PC-3 (cell line): Measurements from ENCODE around the gene AHDC1. TPM values are rescaled to one million over a fixed set of nuclear protein-coding genes. Genes with fewer than 3 reads are reported as not detected.
"Not testable (repeated sequence)": the region's sequence is repeated elsewhere in the genome, so short reads cannot be mapped to it uniquely, and the experiment has no call there.

Experiments used
- ATAC-seq: fragments of 200-7000 bp; cut with Tn5 transposase; 2 replicates; pipeline ENCODE4 v1.9.1; 2020; ENCODE audit warnings: mild to moderate bottlenecking, moderate library complexity
- BruUV-seq: library from RNA; stranded (reverse); fragments of 400-500 nt; replicated peaks from 2 replicates; lab custom pipeline; 2021; lab: Mats Ljungman, UMichigan
- CTCF ChIA-PET: fragments of 300-600 bp; sonication (Branson Sonifier 250); formaldehyde crosslinking; loops from one replicate; lab custom pipeline; 2022; ENCODE audit warnings: antibody characterized with exemption; lab: Charles Lee
- POLR2A ChIA-PET: fragments of 300-600 bp; sonication (Branson Sonifier 250); formaldehyde crosslinking; loops from one replicate; lab custom pipeline; 2022; ENCODE audit warnings: antibody characterized with exemption; ENCODE audit not compliant: unreplicated experiment; lab: Charles Lee
- DNase-seq: peaks from one replicate; pipeline ENCODE4 v3.0.0-alpha.2; 2015
- H2AFZ ChIP-seq: fragments of 300-600 bp; sonication (generic); 2 replicates; pipeline ENCODE4 v1.6.0; 2016; ENCODE audit warnings: antibody characterized with exemption, low read length
- H3F3A ChIP-seq: fragments of 300-600 bp; sonication (generic); one replicate; pipeline ENCODE4 v1.6.0; 2017; ENCODE audit warnings: antibody characterized with exemption, low read length, control low read depth, mild to moderate bottlenecking; ENCODE audit not compliant: unreplicated experiment
- H3K27ac ChIP-seq: fragments of 300-600 bp; sonication (generic); 2 replicates; pipeline ENCODE4 v1.5.1; 2016; ENCODE audit warnings: mild to moderate bottlenecking, low read length
- H3K27me3 ChIP-seq: fragments of 300-600 bp; sonication (generic); 2 replicates; pipeline ENCODE4 v1.6.1; 2016; ENCODE audit warnings: low read length, mixed read lengths
- H3K36me3 ChIP-seq: fragments of 300-600 bp; sonication (generic); 2 replicates; pipeline ENCODE4 v1.6.1; 2016; ENCODE audit warnings: low read depth, mixed run types, low read length, mixed read lengths
- H3K4me1 ChIP-seq: fragments of 300-600 bp; sonication (generic); 2 replicates; pipeline ENCODE4 v1.5.1; 2016; ENCODE audit warnings: low read length; ENCODE audit not compliant: insufficient read depth
- H3K4me2 ChIP-seq: fragments of 300-600 bp; sonication (generic); 2 replicates; pipeline ENCODE4 v1.6.0; 2016; ENCODE audit warnings: low read length
- H3K4me3 ChIP-seq: fragments of 300-600 bp; sonication (generic); 2 replicates; pipeline ENCODE4 v1.5.1; 2016; ENCODE audit warnings: mild to moderate bottlenecking, low read length, mixed read lengths
- H3K79me2 ChIP-seq: fragments of 300-600 bp; sonication (generic); 2 replicates; pipeline ENCODE4 v1.6.1; 2017; ENCODE audit warnings: low read length, mixed read lengths
- H3K9ac ChIP-seq: fragments of 300-600 bp; sonication (generic); 2 replicates; pipeline ENCODE4 v1.6.0; 2016; ENCODE audit warnings: mild to moderate bottlenecking, low read length
- H3K9me2 ChIP-seq: fragments of 300-600 bp; sonication (generic); replicated peaks from 2 replicates; pipeline ENCODE4 v1.6.1; 2016; ENCODE audit warnings: mixed run types, low read length, mixed read lengths
- H3K9me3 ChIP-seq: fragments of 300-600 bp; sonication (generic); 2 replicates; pipeline ENCODE4 v1.6.1; 2016; ENCODE audit warnings: low read length, mixed read lengths
- H4K20me1 ChIP-seq: fragments of 300-600 bp; sonication (generic); 2 replicates; pipeline ENCODE4 v1.6.1; 2016; ENCODE audit warnings: low read length, mixed read lengths
- EZH2 ChIP-seq: fragments of 300-600 bp; sonication (generic); IDR thresholded peaks from one replicate; pipeline ENCODE4 v1.6.1; 2017; ENCODE audit warnings: antibody characterized with exemption, mild to moderate bottlenecking, low read length; ENCODE audit not compliant: unreplicated experiment
- EZH2phosphoT487 ChIP-seq: fragments of 300-600 bp; sonication (generic); IDR thresholded peaks from 2 replicates; pipeline ENCODE4 v1.6.1; 2018; ENCODE audit warnings: mild to moderate bottlenecking, antibody characterized with exemption, low read length, borderline replicate concordance
- intact Hi-C: fragments of 100-400 bp; cut with micrococcal nuclease; formaldehyde crosslinking; loops from 2 replicates; pipeline ENCODE4 v1.9.0; 2023
- total RNA-seq: library from RNA; depleted of rRNA; stranded (reverse); fragments of >200 nt; gene quantifications from 2 replicates; pipeline ENCODE4 v1.2.3, GENCODE V29; 2014
- TF ChIP-seq, protein P1 (sequence below): fragments of 300-600 bp; sonication (generic); conservative IDR thresholded peaks from 2 replicates; pipeline ENCODE4 v1.5.1; 2017; ENCODE audit warnings: antibody characterized with exemption, low read depth, mild to moderate bottlenecking, low read length

The AHDC1 gene
- total RNA-seq, 1 experiment from 2014 or later = 15.2 TPM

- DNase-seq (peak; percentile 98), ATAC-seq (peak; percentile 45)
- peak overlapping the region; percentile 74 for H3K4me2 ChIP-seq
- H2AFZ ChIP-seq = no peak overlapping the region
- intact Hi-C loops = loop anchor here (1.0 kb wide), 1 partner anchor 17 kb away; no protein-coding TSS in a partner anchor
- H3K79me2 ChIP-seq = peaks cover 35% of the 10 kb centered on the region
- H3K27ac ChIP-seq = peak overlapping the region; percentile 100
- no peaks in the 10 kb centered on the region for H3K9me2 ChIP-seq
- BruUV-seq = TSS peak; percentile 90
- CTCF ChIA-PET = interaction anchor here (0.8 to 0.9 kb wide), 2 partner anchors 17 to 124 kb away, joined by 4 to 12 read pairs; no protein-coding TSS in a partner anchor
- 0 out of 2 replicates have a peak, but pooled peaks cover 4% of the 10 kb centered on the region for H3K36me3 ChIP-seq
- H3F3A ChIP-seq = peaks cover 21% of the 10 kb centered on the region
- no peaks in the 10 kb centered on the region for H3K9me3 ChIP-seq
- no peaks in the 10 kb centered on the region for H3K27me3 ChIP-seq
- peaks cover 79% of the 10 kb centered on the region for H3K4me1 ChIP-seq
- TF ChIP-seq, protein P1, sequence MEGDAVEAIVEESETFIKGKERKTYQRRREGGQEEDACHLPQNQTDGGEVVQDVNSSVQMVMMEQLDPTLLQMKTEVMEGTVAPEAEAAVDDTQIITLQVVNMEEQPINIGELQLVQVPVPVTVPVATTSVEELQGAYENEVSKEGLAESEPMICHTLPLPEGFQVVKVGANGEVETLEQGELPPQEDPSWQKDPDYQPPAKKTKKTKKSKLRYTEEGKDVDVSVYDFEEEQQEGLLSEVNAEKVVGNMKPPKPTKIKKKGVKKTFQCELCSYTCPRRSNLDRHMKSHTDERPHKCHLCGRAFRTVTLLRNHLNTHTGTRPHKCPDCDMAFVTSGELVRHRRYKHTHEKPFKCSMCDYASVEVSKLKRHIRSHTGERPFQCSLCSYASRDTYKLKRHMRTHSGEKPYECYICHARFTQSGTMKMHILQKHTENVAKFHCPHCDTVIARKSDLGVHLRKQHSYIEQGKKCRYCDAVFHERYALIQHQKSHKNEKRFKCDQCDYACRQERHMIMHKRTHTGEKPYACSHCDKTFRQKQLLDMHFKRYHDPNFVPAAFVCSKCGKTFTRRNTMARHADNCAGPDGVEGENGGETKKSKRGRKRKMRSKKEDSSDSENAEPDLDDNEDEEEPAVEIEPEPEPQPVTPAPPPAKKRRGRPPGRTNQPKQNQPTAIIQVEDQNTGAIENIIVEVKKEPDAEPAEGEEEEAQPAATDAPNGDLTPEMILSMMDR = no peak
- no peak for TF ChIP-seq EZH2phosphoT487
- no peaks in the 10 kb centered on the region for H4K20me1 ChIP-seq
- H3K4me3 ChIP-seq = 0 out of 2 replicates have a peak overlapping the region, but pooled peaks have one; percentile 12
- POLR2A ChIA-PET = interaction anchor here (0.5 to 1.1 kb wide), 3 partner anchors 17 to 76 kb away, joined by 3 to 8 read pairs (median 4); no protein-coding TSS in a partner anchor
- peak overlapping the region; percentile 99 for H3K9ac ChIP-seq
Measured at GRCh38 chr1:27539901-27540861, 63.8 kb downstream of the AHDC1 start.

- Histone ChIP-seq H3K4me3 (no peak overlapping the region), H3K4me2 (peak overlapping the region; percentile 74), H2AFZ (no peak overlapping the region), H3K9me3 (no peaks in the 10 kb centered on the region), H3K9me2 (no peaks in the 10 kb centered on the region), H3K4me1 (peaks cover 66% of the 10 kb centered on the region), H4K20me1 (no peaks in the 10 kb centered on the region), H3K27ac (peak overlapping the region; percentile 100), H3K27me3 (no peaks in the 10 kb centered on the region), H3K9ac (peak overlapping the region; percentile 99), H3F3A (peaks cover 21% of the 10 kb centered on the region), H3K79me2 (peaks cover 21% of the 10 kb centered on the region), H3K36me3 (peaks cover 7% of the 10 kb centered on the region; the same call in 1 of the 2 replicates)
- DNase-seq = peak; percentile 92
- TF ChIP-seq, protein P1 = no peak
- TF ChIP-seq EZH2 (no peak), EZH2phosphoT487 (no peak)
- CTCF ChIA-PET = no interaction called here
- intact Hi-C loops = no loop called here
- POLR2A ChIA-PET = interaction anchor here (0.5 to 1.1 kb wide), 3 partner anchors 49 to 234 kb away, joined by 3 read pairs; partner anchors contain the start of genes STX12 and WASF2
- no TSS peak for BruUV-seq
- ATAC-seq = peak; percentile 23
Measured at GRCh38 chr1:27538793-27539192, 65.2 kb downstream of the AHDC1 start.

DNA sequence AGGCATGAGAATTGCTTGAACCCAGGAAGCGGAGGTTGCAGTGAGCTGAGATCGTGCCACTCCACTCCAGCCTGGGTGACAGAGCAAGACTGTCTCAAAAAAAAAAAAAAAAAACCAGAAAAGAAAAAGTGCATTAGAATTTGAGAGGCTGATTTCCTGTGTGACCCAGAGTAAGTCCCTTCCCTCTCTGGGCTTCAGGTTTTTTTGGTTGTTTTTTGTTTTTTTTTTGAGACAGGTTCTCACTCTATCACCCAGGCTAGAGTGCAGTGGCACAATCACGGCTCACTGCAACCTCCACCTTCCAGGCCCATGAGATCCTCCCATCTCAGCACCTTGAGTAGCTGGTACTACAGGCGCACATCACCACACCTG is 65.7 kb downstream of the AHDC1 start:
- POLR2A ChIA-PET = interaction anchor here (0.6 to 1.1 kb wide), 3 partner anchors 62 to 235 kb away, joined by 3 to 4 read pairs (median 3); partner anchors contain the start of gene STX12
- intact Hi-C loops, BruUV-seq, H3K27me3 ChIP-seq, H3K4me3 ChIP-seq, H3K36me3 ChIP-seq, H3K9me3 ChIP-seq, H3K9me2 ChIP-seq, H2AFZ ChIP-seq, DNase-seq, H4K20me1 ChIP-seq, ATAC-seq, CTCF ChIA-PET: not testable (repeated sequence)
- peak overlapping the region; percentile 68 for H3K4me2 ChIP-seq
- H3K79me2 ChIP-seq = peaks cover 16% of the 10 kb centered on the region
- peaks cover 61% of the 10 kb centered on the region for H3K4me1 ChIP-seq
- H3K9ac ChIP-seq = peak overlapping the region; percentile 99
- H3K27ac ChIP-seq = peak overlapping the region; percentile 100
- H3F3A ChIP-seq = peaks cover 21% of the 10 kb centered on the region
